OCI-LY3 (cell line): Measurements from ENCODE around the gene ADCY9.

Experiments
- CTCF ChIP-seq: fragments of 200-600, 300-600 bp; sonication (generic); IDR thresholded peaks from 2 replicates; pipeline ENCODE4 v1.5.1; 2014; ENCODE audit warnings: antibody characterized with exemption, low read length, low read depth
- EZH2phosphoT487 ChIP-seq: fragments of 200-600 bp; shearing (Covaris generic); IDR thresholded peaks from 2 replicates; pipeline ENCODE4 v1.6.1; 2018; ENCODE audit warnings: antibody characterized with exemption, mixed run types, low read depth

- TF ChIP-seq CTCF, result no peak
- TF ChIP-seq EZH2phosphoT487, result no peak
Measured at GRCh38 chr16:3966681-3967080, 149.6 kb downstream of the ADCY9 start.
